K562 (cell line): Measurements from ENCODE around the gene YOD1. TPM values are rescaled to one million over a fixed set of nuclear protein-coding genes. Genes with fewer than 3 reads are reported as not detected.

Experiments
- ARID3B ChIP-seq: fragments of 250-450 bp; sonication (Bioruptor Pico); IDR thresholded peaks from 2 replicates; pipeline ENCODE4 v1.4.0; 2020; ENCODE audit warnings: borderline replicate concordance
- BCOR ChIP-seq: fragments of 450-650 bp; IDR thresholded peaks from 2 replicates; pipeline ENCODE4 v1.6.1; 2016
- C11orf30 ChIP-seq: fragments of 450-650 bp; IDR thresholded peaks from 2 replicates; pipeline ENCODE4 v1.6.1; 2016; ENCODE audit warnings: low read depth, mild to moderate bottlenecking
- CBX1 ChIP-seq: sonication (generic); IDR thresholded peaks from 2 replicates; pipeline ENCODE4 v1.6.1; 2016; ENCODE audit warnings: antibody characterized with exemption, low read depth, mild to moderate bottlenecking
- CCNT2 ChIP-seq: IDR thresholded peaks from 2 replicates; pipeline ENCODE4 v1.6.1; 2011; ENCODE audit warnings: borderline replicate concordance, low read depth, mild to moderate bottlenecking, moderate library complexity, mixed read lengths, low read length; ENCODE audit not compliant: insufficient read length; ENCODE audit errors: extremely low read depth
- CTCFL ChIP-seq: IDR thresholded peaks from 2 replicates; pipeline ENCODE4 v1.6.1; 2011; ENCODE audit warnings: borderline replicate concordance, low read depth, mild to moderate bottlenecking, moderate library complexity, low read length; ENCODE audit not compliant: insufficient read depth, poor library complexity, severe bottlenecking
- CUX1 ChIP-seq: fragments of 200-800 bp; sonication (Bioruptor generic); IDR thresholded peaks from 2 replicates; pipeline ENCODE4 v1.6.1; 2016; ENCODE audit warnings: missing genetic modification characterization, missing compliant biosample characterization
- EHMT2 ChIP-seq: fragments of 450-650 bp; IDR thresholded peaks from 2 replicates; pipeline ENCODE4 v1.6.1; 2018; ENCODE audit warnings: antibody characterized with exemption
- HMBOX1 ChIP-seq: sonication (generic); IDR thresholded peaks from 2 replicates; pipeline ENCODE4 v1.6.1; 2016
- MNT ChIP-seq, 2 experiments: fragments of 450-650 bp; conservative IDR thresholded peaks; 2 replicates each; pipeline ENCODE4 v1.6.1; 2017; ENCODE audit warnings: mild to moderate bottlenecking in 2 of 2, moderate library complexity in 2 of 2
- PHF8 ChIP-seq: fragments of 200-600 bp; sonication (generic); IDR thresholded peaks from 2 replicates; pipeline ENCODE4 v1.6.1; 2012; ENCODE audit warnings: mixed run types, mild to moderate bottlenecking, inconsistent platforms, low read length, moderate library complexity, borderline replicate concordance
- RBM39 ChIP-seq: fragments of 200-400 bp; formaldehyde crosslinking; optimal IDR thresholded peaks from 2 replicates; pipeline ENCODE3; 2018; ENCODE audit warnings: low read depth, low read length
- ZNF354B ChIP-seq: fragments of 250-450 bp; sonication (Bioruptor Pico); IDR thresholded peaks from 2 replicates; pipeline ENCODE4 v1.4.0; 2020
- ZNF561 ChIP-seq: fragments of 450-650 bp; formaldehyde crosslinking; conservative IDR thresholded peaks from 2 replicates; pipeline ENCODE4 v1.4.0; 2020; ENCODE audit warnings: mild to moderate bottlenecking, moderate library complexity
- polyA plus RNA-seq, 8 experiments: library from polyadenylated mRNA; depleted of rRNA in 4 of 8; stranded (reverse) in 5 of 8; unstranded in 3 of 8; fragments of >200 nt; fragmentation: Nextera tagmentation in 2 of 8; fragmentation: Illumina TruSeq in 1 of 8; extraction: Ambion mirVana in 2 of 8; extraction: Trizol in 1 of 8; gene quantifications; 2 replicates each; pipeline versions ENCODE4 v1.2.1 to v1.2.3, GENCODE V29; 2011 to 2014; ENCODE audit warnings: inconsistent platforms in 1 of 8, missing spikeins in 1 of 8
- total RNA-seq, 7 experiments: library from RNA; depleted of rRNA in 6 of 7; stranded (reverse); fragments of >200 nt in 6 of 7; fragmentation: Illumina TruSeq in 2 of 7; extraction: Trizol in 2 of 7; gene quantifications; 2 replicates each; pipeline versions ENCODE4 v1.2.1 to v1.2.3, GENCODE V29; 2011 to 2021; ENCODE audit warnings: low replicate concordance in 1 of 7

The YOD1 gene
- total and polyA plus RNA-seq, 9 of the 15 experiments (the other 6 are each of a cell fraction or from before 2014, with no cell fraction given): 18.2 to 78.1 (median 46.9) TPM

GRCh38 chr1:207052911-207053769 is 2.1 kb upstream of the YOD1 start, which contains the start of gene PFKFB2 (continued):
- TF ChIP-seq CUX1 (CRISPR knock-in tag) (no peak), ARID3B (CRISPR knock-in tag) (no peak), ZNF561 (no peak), MNT (conservative IDR thresholded peaks at IDR 0.05) (peak in 1 of 2 experiments; percentile 82; a peak in 3 of 4 replicates), PHF8 (peak; percentile 89; the same call in 1 of the 2 replicates), CBX1 (peak; percentile 43; the same call in 1 of the 2 replicates), HMBOX1 (peak; percentile 74; the same call in 1 of the 2 replicates), RBM39 (peak; percentile 6), ZNF354B (CRISPR knock-in tag) (no peak), CTCFL (peak; percentile 79), EHMT2 (no peak), C11orf30 (peak; percentile 58), BCOR (peak; percentile 62), CCNT2 (peak; percentile 87)
